Fibroblast of lung (primary cell): ENCODE data around the gene LTBP1. TPM values are rescaled to one million over a fixed set of nuclear protein-coding genes. Genes with fewer than 3 reads are reported as not detected.

Experiments
- DNase-seq, 2 donors: peaks; one replicate each; pipeline versions ENCODE4 v3.0.0 to v3.0.0-alpha.2; 2010; ENCODE audit warnings: low read depth in 2 of 2
- H2AFZ ChIP-seq: 2 replicates; pipeline ENCODE4 v1.5.1; 2012; ENCODE audit warnings: low read length, control low read depth, inconsistent platforms
- H3K27ac ChIP-seq: 2 replicates; pipeline ENCODE4 v1.5.1; 2011; ENCODE audit warnings: low read length, control low read depth; ENCODE audit not compliant: insufficient read depth
- H3K27me3 ChIP-seq: 2 replicates; pipeline ENCODE4 v1.5.1; 2011; ENCODE audit warnings: mild to moderate bottlenecking, low read length; ENCODE audit not compliant: control insufficient read depth, insufficient read depth
- H3K36me3 ChIP-seq: 2 replicates; pipeline ENCODE4 v1.5.1; 2011; ENCODE audit warnings: low read length; ENCODE audit not compliant: control insufficient read depth, insufficient read depth
- H3K4me1 ChIP-seq: 2 replicates; pipeline ENCODE4 v1.5.1; 2011; ENCODE audit warnings: low read length; ENCODE audit not compliant: control insufficient read depth, insufficient read depth; ENCODE audit errors: extremely low read depth
- H3K4me2 ChIP-seq: 2 replicates; pipeline ENCODE4 v1.5.1; 2011; ENCODE audit warnings: low read length, control low read depth; ENCODE audit not compliant: insufficient read depth; ENCODE audit errors: extremely low read depth
- H3K4me3 ChIP-seq, 4 experiments: fragments of 200-600 bp in 1 of 4; sonication (generic) in 1 of 4; replicated peaks in 1 of 4; 2 replicates each; pipeline ENCODE4 v1.5.1; 2011 to 2016; ENCODE audit warnings: low read length in 4 of 4, low read depth in 3 of 4, mild to moderate bottlenecking in 3 of 4, control low read depth in 2 of 4, inconsistent platforms in 1 of 4, mixed read lengths in 1 of 4; ENCODE audit not compliant: insufficient read depth in 1 of 4; ENCODE audit errors: control extremely low read depth in 1 of 4
- H3K79me2 ChIP-seq: 2 replicates; pipeline ENCODE4 v1.5.1; 2012; ENCODE audit warnings: mild to moderate bottlenecking, low read length, inconsistent platforms; ENCODE audit not compliant: control insufficient read depth, insufficient read depth
- H3K9ac ChIP-seq: 2 replicates; pipeline ENCODE4 v1.5.1; 2011; ENCODE audit warnings: mild to moderate bottlenecking, low read length, control low read depth; ENCODE audit not compliant: insufficient read depth
- H3K9me3 ChIP-seq: 2 replicates; pipeline ENCODE4 v1.5.1; 2012; ENCODE audit warnings: low read depth, low read length; ENCODE audit not compliant: control insufficient read depth, insufficient read depth
- H4K20me1 ChIP-seq: 2 replicates; pipeline ENCODE4 v1.5.1; 2011; ENCODE audit warnings: low read length; ENCODE audit not compliant: control insufficient read depth, insufficient read depth; ENCODE audit errors: extremely low read depth
- CTCF ChIP-seq, 2 donors: IDR thresholded peaks in 1 of 2; conservative IDR thresholded peaks in 1 of 2; 1 replicate in 1 of 2; 2 replicates in 1 of 2; pipeline ENCODE4 v1.5.1; 2011 to 2012; ENCODE audit warnings: low read length in 2 of 2, control low read depth in 1 of 2, inconsistent platforms in 1 of 2, low read depth in 1 of 2, mild to moderate bottlenecking in 1 of 2
- EZH2 ChIP-seq: IDR thresholded peaks from 2 replicates; pipeline ENCODE4 v1.5.1; 2012; ENCODE audit warnings: low read length, control low read depth, mild to moderate bottlenecking; ENCODE audit errors: missing control alignments
- polyA plus RNA-seq, 2 donors: library from polyadenylated mRNA; depleted of rRNA in 1 of 2; stranded (reverse) in 1 of 2; unstranded in 1 of 2; fragments of >200 nt; gene quantifications; 2 replicates each; pipeline ENCODE4 v1.2.1, GENCODE V29; 2011 to 2012; ENCODE audit warnings: missing spikeins in 1 of 2
- total RNA-seq: library from RNA; depleted of rRNA; stranded (reverse); fragments of >200 nt; gene quantifications from 2 replicates; pipeline ENCODE4 v1.2.1, GENCODE V29; 2014

Gene LTBP1
- total and polyA plus RNA-seq, 2 donors (not counting 1 experiment from before 2014, with no cell fraction given): 254 to 324 TPM

- Histone ChIP-seq H3K27me3 (no peaks in the 10 kb centered on the region), H3K36me3 (no peaks in the 10 kb centered on the region), H3K9ac (no peak overlapping the region), H3K27ac (no peak overlapping the region), H4K20me1 (no peaks in the 10 kb centered on the region), H3K4me2 (no peak overlapping the region), H3K4me1 (peaks cover 5% of the 10 kb centered on the region), H3K79me2 (no peaks in the 10 kb centered on the region), H3K4me3 (no peak overlapping the region), H3K9me3 (no peaks in the 10 kb centered on the region), H2AFZ (no peak overlapping the region)
- TF ChIP-seq EZH2: no peak
- no peak for TF ChIP-seq CTCF (conservative IDR thresholded peaks at IDR 0.05 in 1 of 2, IDR thresholded peaks at IDR 0.05 in 1 of 2; ENCODE audit: low read depth in 1 of 2, low read length in 2 of 2)
- no peak for DNase-seq
Measured at GRCh38 chr2:33029926-33030325, 83.2 kb downstream of the LTBP1 start.

- Histone ChIP-seq H2AFZ (no peak overlapping the region), H4K20me1 (no peaks in the 10 kb centered on the region), H3K9ac (no peak overlapping the region), H3K4me3 (no peak overlapping the region), H3K4me1 (peaks cover 5% of the 10 kb centered on the region), H3K36me3 (no peaks in the 10 kb centered on the region), H3K27ac (no peak overlapping the region), H3K9me3 (no peaks in the 10 kb centered on the region), H3K27me3 (no peaks in the 10 kb centered on the region), H3K4me2 (no peak overlapping the region), H3K79me2 (no peaks in the 10 kb centered on the region)
- TF ChIP-seq EZH2 (no peak), CTCF (conservative IDR thresholded peaks at IDR 0.05 in 1 of 2, IDR thresholded peaks at IDR 0.05 in 1 of 2; ENCODE audit: low read depth in 1 of 2, low read length in 2 of 2) (no peak)
- peak in 1 of 2 donors; percentile 13 for DNase-seq
Measured at GRCh38 chr2:33030326-33030725, 83.6 kb downstream of the LTBP1 start.

GRCh38 chr2:33032245-33032644 is 85.5 kb downstream of the LTBP1 start:
- no peaks in the 10 kb centered on the region for H3K9me3 ChIP-seq
- H3K4me1 ChIP-seq: peaks cover 5% of the 10 kb centered on the region
- DNase-seq: no peak
- H3K27ac ChIP-seq: no peak overlapping the region
- no peak overlapping the region for H3K4me2 ChIP-seq
- H3K79me2 ChIP-seq: no peaks in the 10 kb centered on the region
- H4K20me1 ChIP-seq: no peaks in the 10 kb centered on the region
- no peak for TF ChIP-seq CTCF (conservative IDR thresholded peaks at IDR 0.05 in 1 of 2, IDR thresholded peaks at IDR 0.05 in 1 of 2; ENCODE audit: low read depth in 1 of 2, low read length in 2 of 2)
- no peak for TF ChIP-seq EZH2
- H3K36me3 ChIP-seq: no peaks in the 10 kb centered on the region
- H3K4me3 ChIP-seq: no peak overlapping the region
- no peak overlapping the region for H3K9ac ChIP-seq
- no peaks in the 10 kb centered on the region for H3K27me3 ChIP-seq
- no peak overlapping the region for H2AFZ ChIP-seq
